SK-N-MC (cell line): ENCODE results near the gene BICDL1.

Experiments
- EZH2 ChIP-seq: fragments of 200-600 bp; sonication (generic); IDR thresholded peaks from one replicate; pipeline ENCODE4 v1.6.1; 2017; ENCODE audit warnings: antibody characterized with exemption
- POLR2AphosphoS5 ChIP-seq: IDR thresholded peaks from 2 replicates; pipeline ENCODE4 v1.6.1; 2012; ENCODE audit warnings: mild to moderate bottlenecking, low read depth, low read length, borderline replicate concordance

DNA sequence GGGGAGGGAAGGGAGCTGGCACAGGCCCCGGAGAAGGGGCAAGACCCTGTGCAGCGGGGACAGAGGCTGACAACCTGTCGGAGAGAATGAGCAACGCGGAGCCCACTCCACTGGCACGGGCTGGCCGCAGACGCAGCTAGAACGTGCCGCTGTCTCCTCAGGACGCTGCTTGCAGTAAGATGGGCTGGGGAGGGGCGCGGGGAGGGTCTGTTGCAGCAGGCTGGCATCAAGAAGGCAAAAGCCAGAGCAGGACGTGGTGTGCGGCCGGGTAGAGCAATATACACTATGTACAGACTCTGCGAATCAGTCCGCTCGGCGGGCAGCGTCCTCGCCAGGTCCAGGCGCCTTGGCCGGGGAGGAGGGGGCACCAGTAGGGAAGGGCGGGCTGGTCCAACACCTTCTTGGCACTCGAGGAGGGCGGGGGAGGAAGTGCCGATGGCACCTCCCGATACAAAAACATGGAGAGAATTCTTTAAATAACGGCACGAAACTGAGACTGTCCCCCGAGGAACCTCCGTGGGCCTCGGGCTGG is 107.7 kb downstream of the BICDL1 start:
- TF ChIP-seq POLR2AphosphoS5: no peak
- TF ChIP-seq EZH2: no peak
